ENCODE data around the gene KSR1.
"Not testable (repeated sequence)": the region's sequence is repeated elsewhere in the genome, so short reads cannot be mapped to it uniquely, and the experiment has no call there.

KSR1 gene

GRCh38 chr17:27455914-27456680 is at the start of gene KSR1:
Gene KSR1, plus strand, starts transcription at chr17:27456448. Its CDS starts 196 bp downstream, at chr17:27456644.
- H3K36me3 ChIP-seq (ENCODE audit: control insufficient read depth in 5 of 5, insufficient read depth in 5 of 5, low read length in 5 of 5) = no peaks in the 10 kb centered on the region
- peak within 1 kb of the TSS; percentile 70 to 79 (median 74) for H3K4me3 ChIP-seq (ENCODE audit: low read depth in 1 of 5, low read length in 5 of 5)
- H3K27me3 ChIP-seq (ENCODE audit: control insufficient read depth in 5 of 5, insufficient read depth in 4 of 5, low read length in 5 of 5) = no peaks in the 10 kb centered on the region
- no peaks in the 10 kb centered on the region for H3K9me3 ChIP-seq (ENCODE audit: control insufficient read depth in 5 of 5, low read length in 5 of 5)
- H3K9ac ChIP-seq (ENCODE audit: low read length in 5 of 5) = peak within 1 kb of the TSS; percentile 48 to 88 (median 74)
- peaks cover 3 to 48% (median 42%) of the 10 kb centered on the region in 5 donors for H3K4me1 ChIP-seq (ENCODE audit: control insufficient read depth in 5 of 5, insufficient read depth in 5 of 5, low read length in 5 of 5)
- H3K27ac ChIP-seq (ENCODE audit: low read depth, low read length) = peak within 1 kb of the TSS; percentile 41

GRCh38 chr17:27407916-27408864 is 48.1 kb upstream of the KSR1 start:
- H3K27ac ChIP-seq (ENCODE audit: low read depth, low read length) = no peak overlapping the region
- H3K9me3 ChIP-seq (ENCODE audit: control insufficient read depth in 5 of 5, low read length in 5 of 5) = no peaks in the 10 kb centered on the region
- H3K4me3 ChIP-seq (ENCODE audit: low read depth in 1 of 5, low read length in 5 of 5) = no peak overlapping the region

GRCh38 chr17:27408891-27409290 is 47.4 kb upstream of the KSR1 start:
- Histone ChIP-seq H3K27ac (ENCODE audit: low read depth, low read length) (no peak overlapping the region), H3K4me1 (ENCODE audit: control insufficient read depth in 5 of 5, insufficient read depth in 5 of 5, low read length in 5 of 5) (peaks cover 4 to 16% (median 13%) of the 10 kb centered on the region in 5 donors), H3K4me3 (ENCODE audit: low read depth in 1 of 5, low read length in 5 of 5) (no peak overlapping the region), H3K9ac (ENCODE audit: low read length in 5 of 5) (no peak overlapping the region), H3K9me3 (ENCODE audit: control insufficient read depth in 5 of 5, low read length in 5 of 5) (no peaks in the 10 kb centered on the region), H3K36me3 (ENCODE audit: control insufficient read depth in 5 of 5, insufficient read depth in 5 of 5, low read length in 5 of 5) (no peaks in the 10 kb centered on the region), H3K27me3 (ENCODE audit: control insufficient read depth in 5 of 5, insufficient read depth in 4 of 5, low read length in 5 of 5) (no peaks in the 10 kb centered on the region)

More at GRCh38 chr17:27407916-27408864, 48.1 kb upstream of the KSR1 start:
- H3K27me3 ChIP-seq (ENCODE audit: control insufficient read depth in 5 of 5, insufficient read depth in 4 of 5, low read length in 5 of 5) = no peaks in the 10 kb centered on the region
- H3K4me1 ChIP-seq (ENCODE audit: control insufficient read depth in 5 of 5, insufficient read depth in 5 of 5, low read length in 5 of 5) = peaks cover 4 to 16% (median 13%) of the 10 kb centered on the region in 5 donors
- no peaks in the 10 kb centered on the region for H3K36me3 ChIP-seq (ENCODE audit: control insufficient read depth in 5 of 5, insufficient read depth in 5 of 5, low read length in 5 of 5)
- no peak overlapping the region for H3K9ac ChIP-seq (ENCODE audit: low read length in 5 of 5)

GRCh38 chr17:27412158-27412557 is 44.1 kb upstream of the KSR1 start:
- peaks cover 4 to 17% (median 11%) of the 10 kb centered on the region in 5 donors for H3K4me1 ChIP-seq (ENCODE audit: control insufficient read depth in 5 of 5, insufficient read depth in 5 of 5, low read length in 5 of 5)
- H3K4me3 ChIP-seq (ENCODE audit: low read depth in 1 of 5, low read length in 5 of 5); H3K36me3 ChIP-seq (ENCODE audit: control insufficient read depth in 5 of 5, insufficient read depth in 5 of 5, low read length in 5 of 5); H3K27me3 ChIP-seq (ENCODE audit: control insufficient read depth in 5 of 5, insufficient read depth in 4 of 5, low read length in 5 of 5); H3K27ac ChIP-seq (ENCODE audit: low read depth, low read length); H3K9ac ChIP-seq (ENCODE audit: low read length in 5 of 5); H3K9me3 ChIP-seq (ENCODE audit: control insufficient read depth in 5 of 5, low read length in 5 of 5): not testable (repeated sequence)

GRCh38 chr17:27413315-27413714 is 42.9 kb upstream of the KSR1 start:
- no peak overlapping the region for H3K9ac ChIP-seq (ENCODE audit: low read length in 5 of 5)
- no peak overlapping the region for H3K27ac ChIP-seq (ENCODE audit: low read depth, low read length)
- H3K27me3 ChIP-seq (ENCODE audit: control insufficient read depth in 5 of 5, insufficient read depth in 4 of 5, low read length in 5 of 5) = no peaks in the 10 kb centered on the region
- H3K9me3 ChIP-seq (ENCODE audit: control insufficient read depth in 5 of 5, low read length in 5 of 5) = no peaks in the 10 kb centered on the region
- peaks cover 0 to 11% (median 6%) of the 10 kb centered on the region in 5 donors for H3K4me1 ChIP-seq (ENCODE audit: control insufficient read depth in 5 of 5, insufficient read depth in 5 of 5, low read length in 5 of 5)
- H3K36me3 ChIP-seq (ENCODE audit: control insufficient read depth in 5 of 5, insufficient read depth in 5 of 5, low read length in 5 of 5) = no peaks in the 10 kb centered on the region
- H3K4me3 ChIP-seq (ENCODE audit: low read depth in 1 of 5, low read length in 5 of 5) = no peak overlapping the region

GRCh38 chr17:27413792-27414191 is 42.5 kb upstream of the KSR1 start:
- Histone ChIP-seq H3K4me3 (ENCODE audit: low read depth in 1 of 5, low read length in 5 of 5) (no peak overlapping the region), H3K9ac (ENCODE audit: low read length in 5 of 5) (no peak overlapping the region), H3K36me3 (ENCODE audit: control insufficient read depth in 5 of 5, insufficient read depth in 5 of 5, low read length in 5 of 5) (no peaks in the 10 kb centered on the region), H3K27me3 (ENCODE audit: control insufficient read depth in 5 of 5, insufficient read depth in 4 of 5, low read length in 5 of 5) (no peaks in the 10 kb centered on the region), H3K9me3 (ENCODE audit: control insufficient read depth in 5 of 5, low read length in 5 of 5) (no peaks in the 10 kb centered on the region), H3K4me1 (ENCODE audit: control insufficient read depth in 5 of 5, insufficient read depth in 5 of 5, low read length in 5 of 5) (peaks cover 0 to 6% (median 2%) of the 10 kb centered on the region in 5 donors), H3K27ac (ENCODE audit: low read depth, low read length) (no peak overlapping the region)

- H3K4me1 ChIP-seq (ENCODE audit: control insufficient read depth in 5 of 5, insufficient read depth in 5 of 5, low read length in 5 of 5) = peaks cover 0 to 3% (median 0%) of the 10 kb centered on the region in 5 donors
- H3K36me3 ChIP-seq (ENCODE audit: control insufficient read depth in 5 of 5, insufficient read depth in 5 of 5, low read length in 5 of 5) = no peaks in the 10 kb centered on the region
- H3K9me3 ChIP-seq (ENCODE audit: control insufficient read depth in 5 of 5, low read length in 5 of 5) = no peaks in the 10 kb centered on the region
- no peak overlapping the region for H3K9ac ChIP-seq (ENCODE audit: low read length in 5 of 5)
- H3K4me3 ChIP-seq (ENCODE audit: low read depth in 1 of 5, low read length in 5 of 5) = no peak overlapping the region
- no peaks in the 10 kb centered on the region for H3K27me3 ChIP-seq (ENCODE audit: control insufficient read depth in 5 of 5, insufficient read depth in 4 of 5, low read length in 5 of 5)
- H3K27ac ChIP-seq (ENCODE audit: low read depth, low read length) = no peak overlapping the region
Observed at GRCh38 chr17:27414271-27414670, 42.0 kb upstream of the KSR1 start.

GRCh38 chr17:27414694-27415093 is 41.6 kb upstream of the KSR1 start:
- Histone ChIP-seq H3K9me3 (ENCODE audit: control insufficient read depth in 5 of 5, low read length in 5 of 5) (no peaks in the 10 kb centered on the region), H3K4me3 (ENCODE audit: low read depth in 1 of 5, low read length in 5 of 5) (no peak overlapping the region), H3K9ac (ENCODE audit: low read length in 5 of 5) (no peak overlapping the region), H3K36me3 (ENCODE audit: control insufficient read depth in 5 of 5, insufficient read depth in 5 of 5, low read length in 5 of 5) (no peaks in the 10 kb centered on the region), H3K27ac (ENCODE audit: low read depth, low read length) (no peak overlapping the region), H3K27me3 (ENCODE audit: control insufficient read depth in 5 of 5, insufficient read depth in 4 of 5, low read length in 5 of 5) (no peaks in the 10 kb centered on the region), H3K4me1 (ENCODE audit: control insufficient read depth in 5 of 5, insufficient read depth in 5 of 5, low read length in 5 of 5) (peaks cover 0 to 3% (median 0%) of the 10 kb centered on the region in 5 donors)

GRCh38 chr17:27415120-27415795 is 41.0 kb upstream of the KSR1 start:
- H3K36me3 ChIP-seq (ENCODE audit: control insufficient read depth in 5 of 5, insufficient read depth in 5 of 5, low read length in 5 of 5) = no peaks in the 10 kb centered on the region
- H3K27ac ChIP-seq (ENCODE audit: low read depth, low read length) = no peak overlapping the region
- no peaks in the 10 kb centered on the region for H3K9me3 ChIP-seq (ENCODE audit: control insufficient read depth in 5 of 5, low read length in 5 of 5)
- H3K9ac ChIP-seq (ENCODE audit: low read length in 5 of 5) = no peak overlapping the region
- no peak overlapping the region for H3K4me3 ChIP-seq (ENCODE audit: low read depth in 1 of 5, low read length in 5 of 5)
- peaks cover 0 to 3% (median 0%) of the 10 kb centered on the region in 5 donors for H3K4me1 ChIP-seq (ENCODE audit: control insufficient read depth in 5 of 5, insufficient read depth in 5 of 5, low read length in 5 of 5)
- no peaks in the 10 kb centered on the region for H3K27me3 ChIP-seq (ENCODE audit: control insufficient read depth in 5 of 5, insufficient read depth in 4 of 5, low read length in 5 of 5)

All from subcutaneous abdominal adipose tissue (tissue), 5 donors.